Activated T-helper 2 cell treated with anti-CD3 and anti-CD28 coated beads, Interferon-gamma antibody, Interleukin-2, Interleukin-4, amounts not matched to agents 10 μg/mL and 5 μg/mL and 100 μg/mL, durations not matched to agents 14 hours and 24 hours and 36 hours (primary cell): ENCODE data around the gene CCNL2. TPM values are rescaled to one million over a fixed set of nuclear protein-coding genes. Genes with fewer than 3 reads are reported as not detected.

Experiments used
- DNase-seq: peaks from one replicate; pipeline ENCODE4 v3.0.0; 2021; ENCODE audit warnings: low spot score
- H3K27ac Mint-ChIP-seq: one replicate; pipeline ENCODE4 v1.8.0; 2021; ENCODE audit warnings: mixed read lengths
- H3K27me3 Mint-ChIP-seq: one replicate; pipeline ENCODE4 v1.8.0; 2021; ENCODE audit warnings: low read depth, mixed read lengths
- H3K36me3 Mint-ChIP-seq: one replicate; pipeline ENCODE4 v1.8.0; 2021; ENCODE audit warnings: low read depth, mixed read lengths
- H3K4me1 Mint-ChIP-seq: one replicate; pipeline ENCODE4 v1.8.0; 2021; ENCODE audit warnings: low read depth, mixed read lengths
- H3K4me3 Mint-ChIP-seq: one replicate; pipeline ENCODE4 v1.8.0; 2021; ENCODE audit warnings: low read depth, mild to moderate bottlenecking, moderate library complexity, mixed read lengths
- H3K9me3 Mint-ChIP-seq: one replicate; pipeline ENCODE4 v1.8.0; 2021; ENCODE audit warnings: mixed read lengths
- intact Hi-C: fragments of 100-400 bp; cut with micrococcal nuclease; formaldehyde crosslinking; loops from one replicate; pipeline ENCODE4 v1.15.1; 2023
- total RNA-seq: library from RNA; stranded (reverse); gene quantifications from 2 replicates; pipeline ENCODE4 v1.2.3, GENCODE V29; 2022

CCNL2 gene
- total RNA-seq, 1 donor from 2014 or later = 123 TPM

- no peak for DNase-seq
- intact Hi-C loops = no loop called here
- Mint-ChIP-seq H3K4me1 (no peaks in the 10 kb centered on the region), H3K27ac (no peak overlapping the region), H3K36me3 (peaks cover 25% of the 10 kb centered on the region), H3K4me3 (no peak overlapping the region), H3K27me3 (no peaks in the 10 kb centered on the region), H3K9me3 (no peaks in the 10 kb centered on the region)
These were observed 62.7 kb downstream of the CCNL2 start for GRCh38 chr1:1336446-1336845.

GRCh38 chr1:1335792-1336248 is 63.3 kb downstream of the CCNL2 start:
- Mint-ChIP-seq H3K27ac (no peak overlapping the region), H3K9me3 (no peaks in the 10 kb centered on the region), H3K4me1 (no peaks in the 10 kb centered on the region), H3K4me3 (no peak overlapping the region), H3K36me3 (peaks cover 19% of the 10 kb centered on the region), H3K27me3 (no peaks in the 10 kb centered on the region)
- no peak for DNase-seq
- intact Hi-C loops = no loop called here

Other genes with a start within 250 kb of the CCNL2 start
- gene TTLL10, start 225.5 kb downstream of the CCNL2 start, total RNA-seq = not detected in 2 replicates
- 219 and 231 TPM in 2 replicates for gene TNFRSF18, start 192.7 kb downstream of the CCNL2 start, total RNA-seq
- 441 and 458 TPM in 2 replicates for gene TNFRSF4, start 185.2 kb downstream of the CCNL2 start, total RNA-seq
- gene SDF4, start 167.3 kb downstream of the CCNL2 start, total RNA-seq = 161 and 164 TPM in 2 replicates
- 34.6 and 35.8 TPM in 2 replicates for gene B3GALT6, start 167.1 kb downstream of the CCNL2 start, total RNA-seq
- 3.5 and 3.7 TPM in 2 replicates for gene C1QTNF12, start 152.6 kb downstream of the CCNL2 start, total RNA-seq
- 79.3 and 81.0 TPM in 2 replicates for gene UBE2J2, start 125.5 kb downstream of the CCNL2 start, total RNA-seq
- gene SCNN1D, start 118.9 kb downstream of the CCNL2 start, total RNA-seq = 3.5 and 4.1 TPM in 2 replicates
- 43.4 and 50.1 TPM in 2 replicates for gene ACAP3, start 91.4 kb downstream of the CCNL2 start, total RNA-seq
- 31.6 and 31.8 TPM in 2 replicates for gene PUSL1, start 90.7 kb downstream of the CCNL2 start, total RNA-seq
- gene INTS11, start 74.7 kb downstream of the CCNL2 start, total RNA-seq = 127 and 138 TPM in 2 replicates
- 12.1 and 13.1 TPM in 2 replicates for gene CPTP, start 74.5 kb downstream of the CCNL2 start, total RNA-seq
- gene TAS1R3, start 68.1 kb downstream of the CCNL2 start, total RNA-seq = 0.32 and 0.44 TPM in 2 replicates
- gene DVL1, start 49.9 kb downstream of the CCNL2 start, total RNA-seq = 53.8 and 60.7 TPM in 2 replicates
- 0.21 TPM in 1 of 2 replicates, not detected in the other for gene MXRA8, start 40.8 kb downstream of the CCNL2 start, total RNA-seq
- gene AURKAIP1, start 24.1 kb downstream of the CCNL2 start, total RNA-seq = 133 TPM in 2 replicates
- gene MRPL20, start 8.0 kb upstream of the CCNL2 start, total RNA-seq = 143 and 154 TPM in 2 replicates
- not detected in 2 replicates for gene ANKRD65, start 21.9 kb upstream of the CCNL2 start, total RNA-seq
- gene VWA1, start 36.4 kb upstream of the CCNL2 start, total RNA-seq = 4.0 and 4.7 TPM in 2 replicates
- gene ATAD3C, start 50.4 kb upstream of the CCNL2 start, total RNA-seq = 0.53 and 0.62 TPM in 2 replicates
- 68.0 and 70.9 TPM in 2 replicates for gene ATAD3B, start 72.4 kb upstream of the CCNL2 start, total RNA-seq
- 71.5 and 78.5 TPM in 2 replicates for gene ATAD3A, start 112.8 kb upstream of the CCNL2 start, total RNA-seq
- gene TMEM240, start 141.3 kb upstream of the CCNL2 start, total RNA-seq = 0.25 and 0.48 TPM in 2 replicates
- gene SSU72, start 175.5 kb upstream of the CCNL2 start, total RNA-seq = 121 and 123 TPM in 2 replicates
- 10.4 and 11.8 TPM in 2 replicates for gene FNDC10, start 200.8 kb upstream of the CCNL2 start, total RNA-seq
- 30.2 and 32.7 TPM in 2 replicates for gene MIB2, start 216.2 kb upstream of the CCNL2 start, total RNA-seq
- 0.94 and 1.4 TPM in 2 replicates for gene MMP23B, start 232.8 kb upstream of the CCNL2 start, total RNA-seq